ENCODE data around the gene EIF4EBP3. TPM values are rescaled to one million over a fixed set of nuclear protein-coding genes. Genes with fewer than 3 reads are reported as not detected.

The EIF4EBP3 gene
- total and polyA plus RNA-seq, 2 of the 4 experiments (the other 2 are of a cell fraction) = 0.36 to 2.1 TPM

DNA sequence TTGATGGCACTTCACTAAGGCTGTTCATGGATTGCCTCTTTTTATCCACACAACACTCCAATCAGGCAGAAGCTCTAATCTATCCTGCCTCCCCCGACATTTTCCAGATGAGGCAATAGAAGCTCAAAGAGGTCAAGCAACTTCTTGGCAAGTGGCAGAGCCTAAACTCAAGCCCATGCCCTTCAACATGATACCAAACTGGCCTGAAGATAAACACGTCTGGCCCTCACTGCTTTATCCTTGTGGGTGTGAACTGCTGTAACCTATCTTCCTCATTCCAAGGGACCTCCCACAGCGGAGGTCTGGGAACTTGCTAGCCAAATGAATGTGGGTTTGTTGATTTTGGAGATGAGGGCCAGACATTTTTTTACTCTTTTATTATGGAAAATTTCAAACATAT lies 26.7 kb downstream of the EIF4EBP3 start:
- Histone ChIP-seq H3K36me3 (ENCODE audit: control insufficient read depth, insufficient read depth, low read length) (0 out of 2 replicates have a peak, but pooled peaks cover 2% of the 10 kb centered on the region), H2AFZ (replicated peaks; ENCODE audit: low read length, poor library complexity) (no peak overlapping the region), H4K91ac (ENCODE audit: insufficient read depth, low read depth, low read length) (no peak overlapping the region), H3K18ac (ENCODE audit: low read depth, low read length) (no peak overlapping the region), H3K14ac (replicated peaks; ENCODE audit: low read depth, low read length) (0 out of 2 replicates have a peak overlapping the region, but pooled peaks have one; percentile 68), H3K23ac (ENCODE audit: low read depth, low read length) (no peak overlapping the region), H3K4ac (ENCODE audit: low read depth, low read length) (no peak overlapping the region), H4K20me1 (ENCODE audit: insufficient read depth, low read length) (no peaks in the 10 kb centered on the region), H4K8ac (ENCODE audit: low read depth in 2 of 2, low read length in 2 of 2) (no peak overlapping the region), H4K5ac (ENCODE audit: low read depth, low read length) (no peak overlapping the region), H3K27ac (ENCODE audit: insufficient read depth, low read length) (no peak overlapping the region), H2BK5ac (ENCODE audit: low read depth, low read length, poor library complexity, severe bottlenecking) (no peak overlapping the region), H2BK15ac (ENCODE audit: low read depth, low read length) (no peak overlapping the region), H3K9ac (ENCODE audit: low read depth, low read length) (no peak overlapping the region), H3K4me2 (ENCODE audit: low read depth, low read length) (no peak overlapping the region), H3K4me1 (ENCODE audit: control insufficient read depth, insufficient read depth, low read length) (peaks cover 5% of the 10 kb centered on the region; the same call in 1 of the 2 replicates), H2BK120ac (ENCODE audit: low read depth, low read length) (no peak overlapping the region), H3K9me1 (ENCODE audit: insufficient read depth, low read length) (peaks cover 2% of the 10 kb centered on the region; the same call in 1 of the 2 replicates), H3K27me3 (ENCODE audit: control insufficient read depth, insufficient read depth, low read length) (no peaks in the 10 kb centered on the region), H2BK20ac (ENCODE audit: low read depth, low read length) (no peak overlapping the region), H2AK9ac (replicated peaks; ENCODE audit: low read depth, low read length, poor library complexity) (no peak overlapping the region), H3K56ac (ENCODE audit: extremely low read depth, insufficient read depth, low read length) (no peak overlapping the region), H3K4me3 (ENCODE audit: insufficient read depth, low read depth, low read length) (no peak overlapping the region), H3K9me3 (ENCODE audit: control insufficient read depth, insufficient read depth, low read length) (no peaks in the 10 kb centered on the region), H2AK5ac (ENCODE audit: low read depth, low read length) (no peak overlapping the region), H3K79me1 (ENCODE audit: low read depth in 1 of 2, low read length in 2 of 2) (no peaks in the 10 kb centered on the region; a peak in 1 of 4 replicates)
- in situ Hi-C loops (cut with MboI; ENCODE audit: low sequenced_read_pairs) (no loop called here), dilution Hi-C loops (cut with HindIII; ENCODE audit: low sequenced_read_pairs, unreplicated experiment) (no loop called here), intact Hi-C loops (cut with micrococcal nuclease) (no loop called here)
- ChIA-PET CTCF (no interaction called here), POLR2A (ENCODE audit: unreplicated experiment) (interaction anchor here (0.6 kb wide), 1 partner anchor 27 kb away, joined by 4 read pairs; the partner anchor contains the start of gene EIF4EBP3)
- WGBS, 2 experiments (ENCODE audit: extremely low coverage in 2 of 2, insufficient read length in 1 of 2) = no CpG with 5 or more reads among the region's 3 CpGs
- peak; percentile 62; the same call in 1 of the 2 replicates for TF ChIP-seq CEBPB (IDR thresholded peaks at IDR 0.05; ENCODE audit: low read depth, low read length)
- TF ChIP-seq RAD21 (IDR thresholded peaks at IDR 0.05; ENCODE audit: low read length) = no peak
- ATAC-seq (ENCODE audit: low read depth) = peak; percentile 70
- BruUV-seq (replicated peaks) = no TSS peak
- DNase-seq = peak; percentile 46
